HG02852 (cell line): ENCODE results near the gene RCE1.

ENCODE experiments used
- ATAC-seq: cut with Tn5 transposase; IDR thresholded peaks from one replicate; pipeline ENCODE4 v1.9.1; 2021; ENCODE audit warnings: mild to moderate bottlenecking, moderate library complexity; ENCODE audit not compliant: unreplicated experiment

RCE1 gene

GRCh38 chr11:66856496-66857233 is 13.4 kb downstream of the RCE1 start, which contains the start of gene LRFN4:
LRFN4 (plus strand) TSS chr11:66857064; CDS start chr11:66857745, 681 bp downstream.
- ATAC-seq = peak; percentile 22

- peak; percentile 5 for ATAC-seq
These were observed 14.1 kb downstream of the RCE1 start for GRCh38 chr11:66857234-66857926.

DNA sequence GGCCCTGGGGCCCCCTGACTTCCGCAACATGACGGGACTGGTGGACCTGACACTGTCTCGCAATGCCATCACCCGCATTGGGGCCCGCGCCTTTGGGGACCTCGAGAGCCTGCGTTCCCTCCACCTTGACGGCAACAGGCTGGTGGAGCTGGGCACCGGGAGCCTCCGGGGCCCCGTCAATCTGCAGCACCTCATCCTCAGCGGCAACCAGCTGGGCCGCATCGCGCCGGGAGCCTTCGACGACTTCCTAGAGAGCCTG is 14.6 kb downstream of the RCE1 start:
- ATAC-seq = no peak

DNA sequence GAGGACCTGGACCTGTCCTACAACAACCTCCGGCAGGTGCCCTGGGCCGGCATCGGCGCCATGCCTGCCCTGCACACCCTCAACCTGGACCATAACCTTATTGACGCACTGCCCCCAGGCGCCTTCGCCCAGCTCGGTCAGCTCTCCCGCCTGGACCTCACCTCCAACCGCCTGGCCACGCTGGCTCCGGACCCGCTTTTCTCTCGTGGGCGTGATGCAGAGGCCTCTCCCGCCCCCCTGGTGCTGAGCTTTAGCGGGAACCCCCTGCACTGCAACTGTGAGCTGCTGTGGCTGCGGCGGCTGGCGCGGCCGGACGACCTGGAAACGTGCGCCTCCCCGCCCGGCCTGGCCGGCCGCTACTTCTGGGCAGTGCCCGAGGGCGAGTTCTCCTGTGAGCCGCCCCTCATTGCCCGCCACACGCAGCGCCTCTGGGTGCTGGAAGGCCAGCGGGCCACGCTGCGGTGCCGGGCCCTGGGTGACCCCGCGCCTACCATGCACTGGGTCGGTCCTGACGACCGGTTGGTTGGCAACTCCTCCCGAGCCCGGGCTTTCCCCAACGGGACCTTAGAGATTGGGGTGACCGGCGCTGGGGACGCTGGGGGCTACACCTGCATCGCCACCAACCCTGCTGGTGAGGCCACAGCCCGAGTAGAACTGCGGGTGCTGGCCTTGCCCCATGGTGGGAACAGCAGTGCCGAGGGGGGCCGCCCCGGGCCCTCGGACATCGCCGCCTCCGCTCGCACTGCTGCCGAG is 15.1 kb downstream of the RCE1 start:
- no peak for ATAC-seq

DNA sequence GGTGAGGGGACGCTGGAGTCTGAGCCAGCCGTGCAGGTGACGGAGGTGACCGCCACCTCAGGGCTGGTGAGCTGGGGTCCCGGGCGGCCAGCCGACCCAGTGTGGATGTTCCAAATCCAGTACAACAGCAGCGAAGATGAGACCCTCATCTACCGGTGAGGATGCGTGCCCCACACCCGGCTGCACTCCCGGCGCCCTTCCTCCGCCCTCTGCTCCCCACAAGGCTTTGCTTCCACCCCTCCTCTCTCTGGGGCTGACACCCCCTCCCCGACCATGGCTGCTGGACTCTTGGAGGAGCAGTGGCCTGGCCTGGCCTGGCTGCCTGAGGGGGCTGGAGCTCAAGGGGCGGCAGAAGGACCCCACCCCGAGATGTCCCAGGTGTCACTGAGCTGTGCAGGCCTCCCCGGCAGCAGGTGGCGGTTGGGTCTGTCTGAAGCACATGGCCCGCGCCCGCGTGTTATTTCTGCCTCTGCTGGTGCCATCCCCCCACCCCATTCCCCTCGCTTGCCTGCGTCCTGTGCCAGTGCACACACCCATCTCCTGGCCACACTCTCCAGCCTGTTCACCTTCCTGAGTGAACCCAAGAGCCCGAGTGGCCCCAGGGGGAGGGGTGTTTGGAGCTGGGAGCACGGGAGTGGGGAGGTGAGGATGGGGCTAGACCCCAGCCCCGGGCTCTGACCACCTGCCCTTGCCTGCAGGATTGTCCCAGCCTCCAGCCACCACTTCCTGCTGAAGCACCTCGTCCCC is 15.9 kb downstream of the RCE1 start:
- no peak for ATAC-seq

DNA sequence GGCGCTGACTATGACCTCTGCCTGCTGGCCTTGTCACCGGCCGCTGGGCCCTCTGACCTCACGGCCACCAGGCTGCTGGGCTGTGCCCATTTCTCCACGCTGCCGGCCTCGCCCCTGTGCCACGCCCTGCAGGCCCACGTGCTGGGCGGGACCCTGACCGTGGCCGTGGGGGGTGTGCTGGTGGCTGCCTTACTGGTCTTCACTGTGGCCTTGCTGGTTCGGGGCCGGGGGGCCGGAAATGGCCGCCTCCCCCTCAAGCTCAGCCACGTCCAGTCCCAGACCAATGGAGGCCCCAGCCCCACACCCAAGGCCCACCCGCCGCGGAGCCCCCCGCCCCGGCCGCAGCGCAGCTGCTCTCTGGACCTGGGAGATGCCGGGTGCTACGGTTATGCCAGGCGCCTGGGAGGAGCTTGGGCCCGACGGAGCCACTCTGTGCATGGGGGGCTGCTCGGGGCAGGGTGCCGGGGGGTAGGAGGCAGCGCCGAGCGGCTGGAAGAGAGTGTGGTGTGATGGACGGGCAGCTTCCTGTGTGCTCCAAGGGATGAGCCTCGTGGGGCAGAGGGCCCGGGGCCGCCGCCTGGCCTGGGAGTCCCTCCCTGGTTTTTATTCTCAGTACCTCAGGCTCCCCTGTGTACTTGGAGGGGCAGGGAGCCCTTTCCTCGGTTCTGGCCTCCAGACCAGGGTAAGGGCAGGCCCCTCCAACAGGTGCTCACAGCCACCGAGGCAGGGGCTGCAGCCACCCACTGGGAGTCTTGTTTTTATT is 16.6 kb downstream of the RCE1 start:
- no peak for ATAC-seq

DNA sequence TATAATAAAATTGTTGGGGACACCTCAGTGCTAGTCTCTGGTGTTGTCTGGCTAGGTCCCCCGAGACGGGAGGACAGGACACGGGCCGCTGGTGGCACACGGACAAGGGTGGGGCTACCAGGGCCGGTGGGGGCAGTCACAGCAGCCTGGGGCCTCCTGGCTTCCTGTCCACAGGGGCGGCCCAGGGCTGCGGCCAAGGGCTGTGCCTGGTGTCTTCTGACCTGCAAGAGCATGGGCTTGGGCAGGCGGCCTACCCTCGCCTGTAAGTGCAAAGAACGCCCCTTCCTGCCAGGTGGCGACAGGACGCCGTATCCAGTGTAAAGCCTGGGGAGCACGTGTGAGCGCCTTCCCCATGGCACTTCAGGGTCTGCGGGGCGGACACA is 17.2 kb downstream of the RCE1 start:
- ATAC-seq = no peak

- ATAC-seq = no peak
These were observed 18.0 kb downstream of the RCE1 start for GRCh38 chr11:66861038-66861773.

GRCh38 chr11:66861774-66862558 is 18.7 kb downstream of the RCE1 start:
- no peak for ATAC-seq

DNA sequence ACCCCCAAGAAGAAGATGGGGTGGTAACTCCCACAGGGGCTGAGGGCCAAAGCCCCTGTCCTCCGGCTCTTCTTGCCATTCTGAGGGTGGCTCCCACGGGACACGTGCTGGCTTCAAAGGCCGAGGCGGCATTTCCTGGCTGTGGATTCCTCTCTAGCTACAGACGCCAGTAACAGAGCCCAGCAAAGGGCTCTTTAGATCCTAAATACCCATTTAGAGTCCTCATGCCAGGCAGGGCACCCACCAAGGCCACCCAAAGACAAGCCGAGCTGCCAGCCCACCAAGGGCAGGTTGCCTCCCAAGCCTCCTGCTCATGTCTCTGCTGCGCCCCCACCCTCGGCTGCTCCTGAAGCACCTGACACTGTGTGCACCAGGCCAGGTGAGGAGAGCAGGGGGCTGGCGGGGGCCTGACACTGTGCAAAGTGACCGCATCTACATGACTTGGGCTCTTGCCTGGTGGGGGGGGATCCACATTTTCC is 19.4 kb downstream of the RCE1 start:
- no peak for ATAC-seq

DNA sequence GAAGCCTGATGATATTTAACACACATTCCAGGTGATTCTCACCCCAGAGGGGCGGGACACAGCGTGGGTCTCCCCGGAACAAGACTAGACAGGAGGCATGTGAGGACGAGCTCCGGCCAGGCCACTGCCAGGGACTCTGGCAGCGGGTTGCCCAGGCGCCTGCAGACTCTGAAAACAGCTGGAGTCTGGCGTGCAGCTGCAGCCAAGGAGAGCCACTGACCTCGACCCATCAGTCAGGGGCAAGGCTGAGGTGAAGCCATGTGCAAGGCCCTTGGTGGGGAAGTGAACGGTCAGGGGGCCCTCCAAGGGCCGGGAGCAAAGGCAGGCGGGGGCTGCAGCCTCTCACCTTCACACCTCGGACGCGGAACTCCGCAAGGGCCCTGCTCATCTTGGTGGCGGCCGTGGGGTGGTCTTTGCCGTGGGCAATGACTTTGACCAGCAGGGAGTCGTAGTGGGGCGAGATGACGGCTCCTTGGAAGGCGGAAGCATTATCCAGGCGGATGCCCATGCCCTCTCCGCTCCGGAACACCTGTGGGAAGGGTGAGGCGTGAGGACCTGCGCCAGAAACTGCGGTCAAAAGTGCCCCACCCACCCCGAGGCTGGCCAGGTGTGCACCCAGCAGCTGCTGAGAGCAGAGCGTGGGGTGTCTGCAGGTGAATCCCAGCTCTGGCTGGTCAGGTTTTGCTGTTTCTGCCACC is 20.3 kb downstream of the RCE1 start:
- ATAC-seq = no peak

DNA sequence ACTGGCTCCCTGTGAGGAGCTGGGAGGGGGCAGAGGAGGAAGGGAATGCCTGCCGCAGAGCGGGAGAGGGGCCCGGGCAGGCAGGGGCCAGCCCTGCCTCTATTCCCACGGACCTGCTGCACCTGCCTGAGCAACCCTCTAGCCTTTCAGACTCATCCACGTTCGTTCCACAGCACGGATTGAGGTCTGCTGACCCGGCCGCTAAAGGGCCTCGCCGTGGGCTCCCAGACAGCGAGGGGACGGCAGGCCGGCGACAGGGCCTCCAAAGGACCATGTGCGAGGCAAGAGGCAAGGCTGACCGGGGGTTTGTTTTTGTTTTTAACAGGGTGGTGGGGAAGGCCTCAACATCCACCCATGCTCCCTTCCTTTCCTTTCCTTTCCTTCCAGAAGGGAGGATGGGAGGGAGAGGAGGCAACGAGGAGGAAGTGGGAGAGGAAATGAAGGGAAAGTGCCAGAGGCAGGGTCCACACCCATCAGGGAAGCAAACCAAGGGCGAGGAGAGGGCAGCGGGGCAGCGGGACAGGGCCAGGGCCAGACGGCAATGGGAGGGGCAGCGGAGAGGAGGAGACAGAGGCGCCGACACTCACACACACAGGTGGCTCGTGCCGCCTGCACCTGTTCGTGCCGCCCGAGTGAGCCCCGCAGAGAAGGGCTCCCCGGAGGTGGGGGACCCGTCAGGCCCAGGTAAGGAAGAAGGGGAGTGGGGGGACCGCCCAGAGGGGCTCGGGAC is 21.1 kb downstream of the RCE1 start:
- no peak for ATAC-seq

DNA sequence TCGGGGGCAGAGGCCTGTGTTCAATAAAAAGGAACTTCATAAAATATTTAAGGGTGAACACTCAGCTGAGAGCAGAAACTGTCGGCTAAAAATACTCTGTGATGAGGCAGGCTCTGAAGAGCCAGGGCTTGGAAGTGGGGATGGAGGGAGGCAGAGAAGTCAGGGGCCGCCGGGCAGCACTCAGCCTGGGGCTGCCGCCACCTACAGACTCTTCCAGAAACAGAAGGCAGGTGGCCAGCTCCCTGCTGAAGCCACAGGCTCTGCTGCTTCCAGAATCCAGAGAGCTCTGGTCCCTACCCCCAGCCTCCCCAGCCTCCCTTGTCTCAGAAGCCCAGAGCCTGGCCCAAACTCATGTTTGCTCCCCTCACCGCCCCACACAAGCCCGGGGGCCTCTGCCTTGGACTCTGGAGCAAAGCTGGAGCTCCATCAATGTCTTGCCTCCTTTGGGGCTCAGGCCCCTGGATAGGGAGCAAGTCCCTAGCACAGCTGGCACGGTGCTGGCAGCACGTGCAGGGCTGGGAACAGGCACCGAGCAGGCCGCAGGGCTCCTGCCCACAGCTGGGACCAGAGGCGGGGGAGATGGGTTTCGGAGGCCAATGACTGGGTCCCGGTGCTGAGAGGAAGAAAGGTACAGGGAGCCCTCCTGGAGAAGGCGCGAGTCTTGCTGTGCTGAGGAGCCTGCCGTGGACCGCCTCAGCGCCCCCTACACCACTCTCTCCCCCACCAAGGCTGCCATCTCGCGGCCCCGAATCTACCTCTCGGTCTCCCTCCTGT is 21.9 kb downstream of the RCE1 start:
- no peak for ATAC-seq

DNA sequence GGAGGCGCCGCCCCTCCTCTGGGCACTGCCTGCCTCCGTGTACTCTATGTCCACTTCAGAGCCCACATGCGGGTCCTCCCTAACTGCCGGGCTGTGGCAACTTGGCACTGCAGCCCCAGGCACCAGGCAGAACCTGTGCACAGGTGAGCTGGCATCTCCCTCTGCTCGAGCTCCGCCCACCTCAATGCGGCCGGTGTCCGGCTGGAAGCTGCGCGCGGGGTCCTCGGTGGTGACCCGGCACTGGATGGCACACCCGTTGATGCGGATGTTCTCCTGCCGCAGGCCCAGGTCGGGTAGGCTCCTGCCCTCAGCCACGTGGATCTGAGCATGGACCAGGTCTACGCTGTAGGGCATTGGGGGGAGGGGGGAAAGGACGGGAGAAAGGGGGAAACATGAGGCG is 22.8 kb downstream of the RCE1 start:
- no peak for ATAC-seq

GRCh38 chr11:66866511-66866986 is 23.3 kb downstream of the RCE1 start:
- no peak for ATAC-seq

DNA sequence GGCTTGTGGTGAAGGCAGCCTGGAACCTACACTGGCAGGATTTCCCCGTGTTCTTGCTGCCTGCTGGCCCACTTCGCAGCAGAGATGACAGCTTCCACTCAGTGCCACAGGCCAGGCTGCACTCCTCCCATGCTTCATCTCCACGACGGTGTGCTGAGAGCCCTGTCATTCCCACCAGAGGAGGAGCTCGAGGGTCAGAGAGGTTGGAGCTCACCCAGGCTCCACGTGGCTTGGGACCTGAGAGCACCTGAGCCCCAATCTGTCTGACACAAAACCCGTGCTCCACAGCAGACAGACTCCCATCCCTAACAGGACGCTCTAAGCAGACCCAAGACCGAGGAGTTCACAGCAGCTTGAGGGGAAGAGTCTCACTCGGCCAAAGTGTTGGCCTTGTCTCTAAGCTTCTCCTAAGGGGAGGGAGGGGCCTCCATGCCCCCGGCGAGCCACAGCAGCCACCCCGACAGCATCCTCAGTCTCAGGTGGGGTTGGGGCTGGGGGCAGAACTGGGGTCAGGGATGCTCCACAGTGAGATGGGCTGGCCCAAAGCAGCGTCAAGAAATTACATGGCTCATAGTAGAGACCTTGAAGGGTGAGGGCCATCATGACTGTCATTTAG is 24.3 kb downstream of the RCE1 start:
- ATAC-seq = no peak
